H1 (cell line): Measurements from ENCODE around the gene VPS37C. TPM values are rescaled to one million over a fixed set of nuclear protein-coding genes. Genes with fewer than 3 reads are reported as not detected.

Experiments
- ATF2 ChIP-seq: IDR thresholded peaks from 2 replicates; pipeline ENCODE4 v1.6.1; 2012; ENCODE audit warnings: low read length, inconsistent platforms
- CBX5 ChIP-seq: fragments of 300-800, 300-1000 bp; sonication (generic); IDR thresholded peaks from 2 replicates; pipeline ENCODE4 v1.7.1; 2016; ENCODE audit warnings: antibody characterized with exemption, low read length, low read depth
- CHD7 ChIP-seq: fragments of 300-600 bp; sonication (generic); IDR thresholded peaks from 2 replicates; pipeline ENCODE4 v1.7.1; 2012; ENCODE audit warnings: low read length, moderate library complexity, mild to moderate bottlenecking, inconsistent platforms; ENCODE audit not compliant: insufficient replicate concordance
- SP4 ChIP-seq: IDR thresholded peaks from 2 replicates; pipeline ENCODE4 v1.6.1; 2012; ENCODE audit warnings: low read length, inconsistent platforms
- SRF ChIP-seq: IDR thresholded peaks from 2 replicates; pipeline ENCODE4 v1.6.1; 2011; ENCODE audit warnings: mild to moderate bottlenecking, low read depth, low read length, moderate library complexity
- polyA plus RNA-seq, 7 experiments: library from polyadenylated mRNA; depleted of rRNA in 3 of 7; stranded (reverse) in 5 of 7; unstranded in 2 of 7; fragments of >200 nt in 5 of 7; fragments of 200-250 nt in 2 of 7; gene quantifications; 1 replicate in 5 of 7; 2 replicates in 1 of 7; 4 replicates in 1 of 7; pipeline versions ENCODE4 v1.2.1 to v1.2.3, GENCODE V29; 2011 to 2013; ENCODE audit warnings: missing spikeins in 2 of 7, mixed read lengths in 2 of 7
- total RNA-seq: library from RNA; stranded (reverse); fragmentation: NEBNext Ultra II Directional; extraction: Animal tissue kit (Norgen Biotek cat#: 25700); gene quantifications from 2 replicates; pipeline ENCODE4 v1.2.1, GENCODE V29; 2021

The VPS37C gene
- total and polyA plus RNA-seq, 2 of the 8 experiments (the other 6 are each of a cell fraction or from before 2014, with no cell fraction given) = 12.9 to 21.0 TPM

- no peak for TF ChIP-seq CHD7
- TF ChIP-seq SP4 = no peak
- TF ChIP-seq CBX5 = no peak
- no peak for TF ChIP-seq ATF2
- no peak for TF ChIP-seq SRF
Measured at GRCh38 chr11:61150706-61151544, 10.3 kb downstream of the VPS37C start (continued).
